HG03064 (cell line): Measurements from ENCODE around the gene APBA2.

Experiments
- ATAC-seq: cut with Tn5 transposase; IDR thresholded peaks from one replicate; pipeline ENCODE4 v1.9.1; 2021; ENCODE audit warnings: low read depth; ENCODE audit not compliant: unreplicated experiment

Gene APBA2

DNA sequence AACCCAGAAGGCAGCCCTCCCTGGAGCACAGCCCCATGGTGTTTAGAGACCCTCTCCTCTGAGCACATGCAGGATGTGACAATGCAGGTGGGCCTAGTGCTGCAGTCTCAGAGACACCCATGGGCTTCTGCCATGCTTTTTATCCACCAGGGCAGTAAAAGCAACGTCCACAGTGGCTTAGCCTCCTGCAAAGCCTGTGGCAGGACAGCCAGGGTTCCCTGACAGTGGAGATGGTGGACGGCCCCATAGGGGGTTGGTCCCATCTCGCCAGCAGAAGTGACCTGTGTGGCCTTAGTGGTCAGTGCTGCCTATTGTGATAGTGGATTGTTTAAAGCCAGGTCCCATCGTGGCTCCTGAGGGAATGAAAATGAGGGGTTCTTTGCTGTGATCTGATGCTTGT lies 46.6 kb downstream of the APBA2 start:
- no peak for ATAC-seq

- no peak for ATAC-seq
These were observed 48.1 kb downstream of the APBA2 start for GRCh38 chr15:28933710-28934445.

DNA sequence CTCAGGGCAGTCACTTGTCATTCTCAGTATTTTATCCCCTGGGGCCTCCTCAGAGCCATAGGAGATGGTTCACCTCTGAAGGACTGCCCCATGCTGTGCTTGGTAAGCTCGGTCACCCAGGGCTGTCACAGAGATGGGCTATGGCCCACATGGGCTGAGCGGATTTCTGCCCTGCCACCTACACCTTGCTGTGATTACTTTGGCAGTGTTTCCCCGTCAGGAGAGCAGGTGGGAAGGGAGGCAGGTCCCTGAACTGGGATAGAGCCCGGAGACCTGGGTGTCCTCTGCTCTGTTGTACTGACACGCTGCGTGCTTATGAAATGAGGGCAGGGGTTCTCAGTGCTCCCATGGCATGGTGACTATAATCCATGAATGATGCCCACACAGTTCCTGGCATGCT lies 48.9 kb downstream of the APBA2 start:
- ATAC-seq, result no peak

DNA sequence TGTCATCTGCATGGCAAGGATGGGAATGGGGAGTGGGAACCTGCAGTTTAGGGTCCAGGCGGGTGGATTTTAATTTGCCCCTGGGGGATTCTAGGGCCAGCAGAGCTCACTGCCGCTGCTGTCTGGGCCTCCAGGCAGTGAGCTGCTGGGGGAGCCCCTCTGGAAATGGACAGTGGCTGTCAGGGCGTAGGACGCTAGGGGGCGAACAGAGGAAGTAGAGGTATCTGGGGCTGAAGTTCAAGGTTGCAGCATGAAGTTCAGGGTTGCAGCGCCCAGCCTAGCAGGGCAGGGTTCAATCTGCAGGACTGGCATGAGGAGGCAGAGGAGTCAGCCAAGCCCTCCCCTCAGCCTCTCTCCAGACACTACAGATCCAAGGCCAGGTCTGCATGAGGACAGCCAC lies 49.5 kb downstream of the APBA2 start:
- no peak for ATAC-seq

- ATAC-seq, result no peak
These were observed 50.3 kb downstream of the APBA2 start for GRCh38 chr15:28936081-28936480.

GRCh38 chr15:28936481-28936881 lies 50.7 kb downstream of the APBA2 start:
- no peak for ATAC-seq

- ATAC-seq, result no peak
These were observed 51.5 kb downstream of the APBA2 start for GRCh38 chr15:28937271-28937670.

DNA sequence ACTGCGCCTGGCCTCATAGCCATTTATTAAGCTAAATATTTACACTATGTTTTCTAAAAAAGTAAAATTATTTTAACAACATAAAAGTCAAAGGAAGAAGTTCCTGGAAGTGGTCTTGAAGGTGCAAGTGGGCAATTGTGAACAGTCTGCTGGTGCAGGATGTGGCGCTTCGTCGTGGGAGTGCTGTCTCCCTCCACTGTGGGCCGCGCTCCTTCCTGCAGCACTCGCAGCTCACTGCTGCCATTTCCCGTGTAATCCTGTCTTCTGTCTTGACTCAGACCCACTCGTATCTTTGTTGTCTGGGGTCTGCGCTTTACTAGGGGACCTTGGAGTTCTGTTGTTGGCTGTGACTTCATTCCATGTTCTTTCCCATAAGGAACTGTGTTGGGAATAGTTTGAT lies 56.3 kb downstream of the APBA2 start:
- no peak for ATAC-seq

- ATAC-seq, result no peak
These were observed 56.8 kb downstream of the APBA2 start for GRCh38 chr15:28942571-28942970.

GRCh38 chr15:28943146-28943545 lies 57.4 kb downstream of the APBA2 start:
- ATAC-seq, result no peak

DNA sequence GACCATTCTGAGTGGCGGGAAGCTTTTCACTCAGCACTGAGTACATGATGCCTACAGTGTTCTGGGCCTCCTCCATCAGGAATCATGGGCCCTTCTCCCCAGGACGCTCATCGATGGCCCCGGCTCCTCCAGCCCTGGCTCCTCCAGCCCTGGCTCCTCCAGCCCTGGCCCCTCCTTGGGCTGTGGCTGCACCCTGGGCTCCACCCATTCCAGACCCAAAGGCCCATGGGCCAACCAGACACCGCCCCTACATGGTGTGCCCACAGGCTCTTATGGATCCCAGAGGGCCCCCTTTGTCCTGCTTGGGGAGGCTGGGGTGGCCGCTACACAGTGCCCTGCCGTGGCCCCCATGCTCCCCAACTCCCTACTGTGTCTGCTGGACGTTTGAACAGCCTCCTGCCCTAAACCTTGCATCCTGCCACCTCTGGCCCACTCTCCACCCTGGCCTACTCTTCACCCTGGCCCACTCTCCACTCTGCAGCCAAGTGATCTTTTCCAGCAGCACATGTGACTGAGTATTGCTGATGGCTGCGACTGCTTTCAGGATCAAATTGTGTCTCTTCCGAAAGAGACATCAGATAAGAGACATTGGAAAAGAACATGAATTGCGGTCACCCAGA lies 57.9 kb downstream of the APBA2 start:
- no peak for ATAC-seq

DNA sequence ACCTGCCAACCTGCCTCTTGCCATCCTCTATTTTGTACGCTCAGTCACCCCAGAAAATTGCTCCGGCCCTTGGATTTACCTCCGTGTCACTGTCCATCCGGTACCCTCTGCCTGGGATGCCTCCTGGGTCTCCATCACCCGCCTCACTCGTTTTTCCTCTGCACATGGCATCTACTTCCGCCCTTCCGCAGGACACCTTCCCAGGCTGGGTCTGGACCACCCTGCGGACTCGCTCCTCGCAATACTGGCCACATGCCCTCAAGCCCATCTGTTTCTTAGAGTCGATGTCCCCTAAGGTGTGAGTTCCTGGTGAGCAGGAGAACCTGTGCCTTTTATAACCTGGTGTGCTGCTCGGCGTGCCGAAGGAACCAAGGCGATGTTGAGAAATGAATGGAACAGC lies 58.5 kb downstream of the APBA2 start:
- no peak for ATAC-seq

DNA sequence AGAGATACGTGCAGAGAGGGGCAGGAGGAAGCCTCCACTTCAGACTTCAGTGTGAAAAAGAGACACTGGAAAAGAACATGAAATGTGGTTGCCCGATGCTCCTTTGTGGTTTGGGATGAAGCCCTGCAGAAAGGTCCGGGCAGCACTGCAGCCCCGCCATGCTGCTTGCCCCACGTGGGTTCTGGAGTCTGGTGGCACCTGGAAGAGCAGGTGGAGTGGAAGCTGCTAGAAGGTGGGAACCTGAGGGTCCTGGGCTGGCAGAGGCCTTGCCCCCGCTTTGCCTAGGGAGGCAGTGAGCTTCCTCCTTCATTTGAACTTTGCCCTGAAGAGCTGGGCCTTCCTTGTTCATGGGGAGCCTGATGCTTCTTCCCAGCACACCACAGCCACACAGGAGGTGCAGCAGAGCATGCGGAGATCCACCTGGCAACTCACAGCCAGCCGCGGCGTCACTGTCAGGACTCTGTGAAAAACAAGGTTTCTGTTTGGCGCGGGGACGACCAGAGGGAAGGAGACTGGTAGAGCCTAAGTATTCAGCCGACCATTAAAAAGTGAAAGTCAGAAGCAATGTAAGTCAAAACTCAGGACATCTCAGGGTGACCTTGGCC lies 59.0 kb downstream of the APBA2 start:
- no peak for ATAC-seq

- ATAC-seq, result no peak
These were observed 60.0 kb downstream of the APBA2 start for GRCh38 chr15:28945626-28946230.

DNA sequence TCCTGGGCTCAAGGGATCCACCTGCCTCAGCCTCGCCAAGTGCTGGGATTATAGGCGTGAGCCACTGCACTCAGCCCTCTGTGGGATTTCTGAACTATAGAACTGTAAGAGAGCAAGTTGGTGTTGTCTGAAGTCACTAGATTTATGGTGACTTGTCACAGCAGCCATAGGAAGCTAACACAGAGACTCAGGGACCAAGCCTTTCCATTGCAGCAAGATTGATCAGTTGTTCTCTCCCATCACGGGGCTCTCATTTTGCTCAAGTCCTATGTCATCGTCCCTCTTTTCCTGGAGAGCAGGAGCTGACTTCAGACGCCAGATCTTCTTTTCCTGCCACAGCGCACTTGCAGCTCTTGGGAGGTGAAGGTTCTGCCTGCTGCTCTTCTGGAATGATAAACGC lies 61.0 kb downstream of the APBA2 start:
- no peak for ATAC-seq

- no peak for ATAC-seq
These were observed 61.5 kb downstream of the APBA2 start for GRCh38 chr15:28947221-28947674.

GRCh38 chr15:28948036-28948435 lies 62.3 kb downstream of the APBA2 start:
- no peak for ATAC-seq

DNA sequence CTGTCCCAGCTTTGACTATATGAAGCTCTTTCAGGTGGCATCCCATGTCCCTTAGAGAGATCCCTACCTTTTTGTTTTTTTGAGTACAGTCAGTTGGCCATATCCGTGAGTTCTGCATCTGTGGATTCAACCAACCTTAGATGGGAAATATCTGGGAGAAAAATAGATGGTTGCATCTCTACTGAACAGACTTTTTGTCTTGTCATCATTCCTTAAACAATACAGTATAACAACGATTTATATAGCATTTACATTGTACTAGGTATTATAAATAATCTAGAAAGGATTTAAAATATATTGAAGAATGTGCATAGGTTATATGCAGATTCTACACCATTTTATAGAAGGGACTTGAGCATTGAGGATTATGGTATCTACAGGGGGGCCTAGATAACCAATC lies 65.1 kb downstream of the APBA2 start:
- no peak for ATAC-seq

DNA sequence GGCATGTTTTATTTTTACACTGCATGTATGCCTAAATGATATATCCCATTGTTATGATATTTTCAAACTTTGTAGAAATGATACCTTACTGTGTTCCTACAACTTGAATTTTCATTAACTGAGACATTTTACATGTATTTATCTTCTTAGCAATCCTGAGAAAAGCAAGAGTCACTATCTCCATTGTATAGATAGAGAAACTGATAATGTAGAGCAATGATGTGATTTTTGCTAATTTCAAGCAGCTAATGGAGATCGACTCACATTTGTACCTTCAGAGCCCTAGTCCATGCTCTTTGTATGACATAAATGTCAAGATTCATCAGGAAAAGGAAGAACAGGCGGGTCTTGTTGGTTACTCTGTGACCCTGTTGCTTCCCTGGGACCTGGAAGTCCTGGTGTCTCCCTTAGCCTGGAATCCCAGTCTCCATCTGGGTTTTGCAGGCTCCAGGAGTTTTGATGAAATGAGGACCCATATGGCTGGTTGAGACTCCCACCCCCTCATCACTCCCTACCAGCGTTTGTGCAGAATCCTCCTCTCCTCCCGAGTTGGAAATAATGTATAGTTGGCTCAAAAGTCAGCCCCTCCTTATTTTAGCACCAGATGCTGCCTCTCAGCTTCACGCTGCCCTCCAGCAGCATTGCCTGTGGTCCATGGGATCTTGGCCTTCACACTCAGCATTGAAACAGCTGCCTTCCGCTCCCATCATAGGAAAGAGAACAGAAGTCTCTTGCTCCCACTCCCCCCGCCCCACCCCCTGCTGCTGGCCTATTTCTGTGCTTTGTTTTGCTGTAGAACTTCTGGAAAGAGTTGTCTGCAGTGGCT lies 67.1 kb downstream of the APBA2 start:
- no peak for ATAC-seq

DNA sequence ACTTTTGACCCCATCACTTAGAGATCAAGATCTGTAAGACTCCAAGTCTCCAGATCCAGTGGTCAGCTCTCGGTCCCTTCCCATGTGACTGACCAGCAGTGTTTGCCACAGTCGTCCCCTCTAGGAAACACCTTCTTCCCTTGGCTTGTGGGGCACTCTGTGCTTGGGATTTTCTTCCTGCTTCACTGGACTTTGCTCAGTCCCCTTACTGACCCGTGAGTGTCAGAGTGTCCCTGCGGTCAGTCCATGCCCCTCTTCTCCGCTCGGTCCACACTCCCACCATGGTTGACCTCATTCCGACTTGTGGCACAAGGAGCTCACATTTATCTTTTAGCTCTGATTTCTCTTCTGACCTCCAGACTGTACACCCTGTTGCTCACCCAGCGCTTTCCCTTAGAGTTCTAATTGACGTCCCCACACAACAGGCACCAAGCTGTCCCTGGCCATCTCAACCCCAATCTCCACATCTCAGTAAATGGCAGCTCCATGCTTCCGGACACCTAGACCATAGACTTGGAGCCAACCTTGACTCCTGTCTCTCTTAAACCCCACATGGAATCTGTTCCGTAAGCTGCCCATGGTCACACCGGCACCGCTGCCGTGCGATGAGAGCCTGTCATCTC lies 67.9 kb downstream of the APBA2 start:
- no peak for ATAC-seq
